Mesenchymal stem cell (in vitro differentiated cells and primary cell): ENCODE results near the gene NXNL2.

Experiments
- DNase-seq: peaks from one replicate; pipeline ENCODE4 v3.0.0-alpha.2; 2013
- H2AFZ ChIP-seq: one replicate; pipeline ENCODE4 v1.6.1; 2013; ENCODE audit warnings: low read depth, mild to moderate bottlenecking, control low read depth, inconsistent platforms, low read length, moderate library complexity
- H2AK5ac ChIP-seq: 2 replicates; pipeline ENCODE4 v1.6.1; 2013; ENCODE audit warnings: low read length, moderate library complexity, mild to moderate bottlenecking, inconsistent platforms; ENCODE audit not compliant: severe bottlenecking
- H2BK120ac ChIP-seq: one replicate; pipeline ENCODE4 v1.6.1; 2013; ENCODE audit warnings: low read depth, mild to moderate bottlenecking, inconsistent platforms, low read length, moderate library complexity
- H2BK12ac ChIP-seq, 2 experiments: one replicate each; pipeline ENCODE4 v1.6.1; 2013; ENCODE audit warnings: inconsistent platforms in 2 of 2, low read length in 2 of 2, mild to moderate bottlenecking in 2 of 2, moderate library complexity in 2 of 2, control low read depth in 1 of 2
- H2BK15ac ChIP-seq: one replicate; pipeline ENCODE4 v1.6.1; 2013; ENCODE audit warnings: mild to moderate bottlenecking, low read depth, inconsistent platforms; ENCODE audit not compliant: poor library complexity, severe bottlenecking
- H2BK5ac ChIP-seq: 2 replicates; pipeline ENCODE4 v1.6.1; 2013; ENCODE audit warnings: low read depth, mild to moderate bottlenecking, low read length, control low read depth, inconsistent platforms; ENCODE audit not compliant: poor library complexity, severe bottlenecking
- H3K14ac ChIP-seq, 2 experiments: one replicate each; pipeline ENCODE4 v1.6.1; 2013; ENCODE audit warnings: inconsistent platforms in 2 of 2, low read length in 2 of 2, control low read depth in 1 of 2, mild to moderate bottlenecking in 1 of 2, moderate library complexity in 1 of 2
- H3K18ac ChIP-seq, 2 experiments: one replicate each; pipeline ENCODE4 v1.6.1; 2013; ENCODE audit warnings: inconsistent platforms in 2 of 2, low read length in 2 of 2, control low read depth in 1 of 2, low read depth in 1 of 2, mild to moderate bottlenecking in 1 of 2
- H3K23ac ChIP-seq, 2 experiments: one replicate each; pipeline ENCODE4 v1.6.1; 2013; ENCODE audit warnings: inconsistent platforms in 2 of 2, low read length in 2 of 2, mild to moderate bottlenecking in 2 of 2, moderate library complexity in 2 of 2, control low read depth in 1 of 2
- H3K27ac ChIP-seq: 2 replicates; pipeline ENCODE4 v1.5.1; 2013; ENCODE audit warnings: mild to moderate bottlenecking, moderate library complexity, low read length, control low read depth, inconsistent platforms; ENCODE audit not compliant: poor library complexity, severe bottlenecking
- H3K27me3 ChIP-seq, 2 experiments: 2 replicates each; pipeline versions ENCODE4 v1.6.1 to v1.7.0; 2013; ENCODE audit warnings: low read length in 2 of 2, mild to moderate bottlenecking in 2 of 2, moderate library complexity in 2 of 2, control low read depth in 1 of 2, inconsistent platforms in 1 of 2; ENCODE audit not compliant: control insufficient read depth in 1 of 2, insufficient read depth in 1 of 2
- H3K36me3 ChIP-seq, 2 experiments: 2 replicates each; pipeline versions ENCODE4 v1.6.1 to v1.7.0; 2013; ENCODE audit warnings: low read length in 2 of 2, control low read depth in 1 of 2, inconsistent platforms in 1 of 2, low read depth in 1 of 2, mild to moderate bottlenecking in 1 of 2; ENCODE audit not compliant: insufficient read depth in 2 of 2, control insufficient read depth in 1 of 2
- H3K4ac ChIP-seq, 2 experiments: one replicate each; pipeline ENCODE4 v1.6.1; 2013; ENCODE audit warnings: inconsistent platforms in 2 of 2, low read length in 2 of 2, mild to moderate bottlenecking in 2 of 2, moderate library complexity in 2 of 2, control low read depth in 1 of 2, low read depth in 1 of 2
- H3K4me1 ChIP-seq: 2 replicates; pipeline ENCODE4 v1.6.1; 2013; ENCODE audit warnings: low read depth, low read length, control low read depth; ENCODE audit not compliant: control insufficient read depth, insufficient read depth
- H3K4me2 ChIP-seq: 2 replicates; pipeline ENCODE4 v1.6.1; 2013; ENCODE audit warnings: low read length, mild to moderate bottlenecking, inconsistent platforms; ENCODE audit not compliant: poor library complexity, severe bottlenecking
- H3K4me3 ChIP-seq, 2 experiments: 2 replicates each; pipeline versions ENCODE4 v1.5.1 to v1.7.0; 2013; ENCODE audit warnings: low read length in 2 of 2, mild to moderate bottlenecking in 2 of 2, control low read depth in 1 of 2, low read depth in 1 of 2; ENCODE audit not compliant: insufficient read depth in 1 of 2
- H3K79me1 ChIP-seq: replicated peaks from 2 replicates; pipeline ENCODE4 v1.6.1; 2013; ENCODE audit warnings: mild to moderate bottlenecking, control low read depth, low read length, inconsistent platforms; ENCODE audit not compliant: poor library complexity, severe bottlenecking
- H3K9ac ChIP-seq: 2 replicates; pipeline ENCODE4 v1.7.0; 2013; ENCODE audit warnings: mild to moderate bottlenecking, low read length, moderate library complexity
- H3K9me3 ChIP-seq: 2 replicates; pipeline ENCODE4 v1.7.0; 2013; ENCODE audit warnings: mild to moderate bottlenecking, low read length; ENCODE audit not compliant: control insufficient read depth
- H4K8ac ChIP-seq: one replicate; pipeline ENCODE4 v1.6.1; 2013; ENCODE audit warnings: inconsistent platforms, mild to moderate bottlenecking, low read length, moderate library complexity
- H4K91ac ChIP-seq: one replicate; pipeline ENCODE4 v1.6.1; 2013; ENCODE audit warnings: mild to moderate bottlenecking, low read length, inconsistent platforms
- WGBS: methylation state at CpG from one replicate; pipeline ENCODE4 v1.1.7; 2013; ENCODE audit warnings: mixed read lengths; 5-methylcytosine and 5-hydroxymethylcytosine counted together

Gene NXNL2

GRCh38 chr9:88578121-88579049, 43.4 kb downstream of the NXNL2 start:
- Histone ChIP-seq H3K27me3 (peaks cover 0 to 8% of the 10 kb centered on the region in 2 experiments), H2AFZ (no peak overlapping the region), H3K4ac (peak overlapping the region in 1 of 2 experiments; percentile 83), H3K14ac (no peak overlapping the region), H3K36me3 (no peaks in the 10 kb centered on the region), H2BK15ac (peak overlapping the region; percentile 99), H3K79me1 (no peaks in the 10 kb centered on the region), H4K8ac (peak overlapping the region; percentile 99), H3K4me2 (no peak overlapping the region), H2BK120ac (peak overlapping the region; percentile 67), H3K23ac (no peak overlapping the region), H4K91ac (peak overlapping the region; percentile 93), H3K18ac (peak overlapping the region in 1 of 2 experiments; percentile 86), H2AK5ac (peak overlapping the region; percentile 29), H3K9ac (peak overlapping the region; percentile 52), H3K4me1 (peaks cover 13% of the 10 kb centered on the region), H2BK12ac (peak overlapping the region; percentile 61 to 88), H2BK5ac (no peak overlapping the region), H3K9me3 (no peaks in the 10 kb centered on the region), H3K27ac (no peak overlapping the region), H3K4me3 (no peak overlapping the region)
- WGBS: 47% methylated on average over 27 of the region's 28 CpGs
- peak; percentile 73 for DNase-seq

GRCh38 chr9:88579050-88579715, 44.2 kb downstream of the NXNL2 start:
- no peak for DNase-seq
- no peak overlapping the region for H3K4me2 ChIP-seq
- no peak overlapping the region for H3K4me3 ChIP-seq
- H3K18ac ChIP-seq: peak overlapping the region in 1 of 2 experiments; percentile 37
- H3K27me3 ChIP-seq: peaks cover 0 to under 1% of the 10 kb centered on the region in 2 experiments
- H3K9me3 ChIP-seq: no peaks in the 10 kb centered on the region
- no peak overlapping the region for H2BK5ac ChIP-seq
- peak overlapping the region; percentile 54 for H4K91ac ChIP-seq
- H3K36me3 ChIP-seq: no peaks in the 10 kb centered on the region
- peak overlapping the region in 1 of 2 experiments; percentile 47 for H2BK12ac ChIP-seq
- no peak overlapping the region for H3K23ac ChIP-seq
- H3K27ac ChIP-seq: no peak overlapping the region
- peak overlapping the region; percentile 99 for H4K8ac ChIP-seq
- H3K14ac ChIP-seq: no peak overlapping the region
- H2AK5ac ChIP-seq: no peak overlapping the region
- H3K79me1 ChIP-seq: no peaks in the 10 kb centered on the region
- H3K4me1 ChIP-seq: peaks cover 13% of the 10 kb centered on the region
- peak overlapping the region in 1 of 2 experiments; percentile 83 for H3K4ac ChIP-seq
- 88% methylated on average over 10 of the region's 10 CpGs for WGBS
- H2BK15ac ChIP-seq: peak overlapping the region; percentile 44
- no peak overlapping the region for H2BK120ac ChIP-seq
- no peak overlapping the region for H2AFZ ChIP-seq
- H3K9ac ChIP-seq: peak overlapping the region; percentile 52

- peaks cover 12% of the 10 kb centered on the region for H3K4me1 ChIP-seq
- H3K4me2 ChIP-seq: no peak overlapping the region
- H2BK5ac ChIP-seq: no peak overlapping the region
- H3K4me3 ChIP-seq: no peak overlapping the region
- H2AK5ac ChIP-seq: no peak overlapping the region
- no peak overlapping the region for H4K91ac ChIP-seq
- 90% methylated on average over 5 of the region's 5 CpGs for WGBS
- H3K18ac ChIP-seq: no peak overlapping the region
- no peak overlapping the region for H2BK15ac ChIP-seq
- no peak overlapping the region for H3K27ac ChIP-seq
- no peak overlapping the region for H2AFZ ChIP-seq
- H3K23ac ChIP-seq: no peak overlapping the region
- DNase-seq: no peak
- no peak overlapping the region for H3K9ac ChIP-seq
- H2BK120ac ChIP-seq: no peak overlapping the region
- no peak overlapping the region for H3K14ac ChIP-seq
- H3K79me1 ChIP-seq: no peaks in the 10 kb centered on the region
- H3K9me3 ChIP-seq: peaks cover 8% of the 10 kb centered on the region
- H3K36me3 ChIP-seq: no peaks in the 10 kb centered on the region
- no peak overlapping the region for H4K8ac ChIP-seq
- H3K27me3 ChIP-seq: no peaks in the 10 kb centered on the region
- no peak overlapping the region for H3K4ac ChIP-seq
- no peak overlapping the region for H2BK12ac ChIP-seq
Observed at GRCh38 chr9:88580961-88581360, 46.0 kb downstream of the NXNL2 start.
